ENCODE measurements around the gene COL9A1.
"Not testable (repeated sequence)": the region's sequence is repeated elsewhere in the genome, so short reads cannot be mapped to it uniquely, and the experiment has no call there.

COL9A1 gene

GRCh38 chr6:70303034-70303525, at the start of gene COL9A1:
TSS of gene COL9A1 (minus strand) at chr6:70303084. CDS start at chr6:70302924, 160 bp downstream.
- TF ChIP-seq CTCF (IDR thresholded peaks at IDR 0.05), result no peak
- no peak for TF ChIP-seq ZFX (IDR thresholded peaks at IDR 0.05; ENCODE audit: borderline replicate concordance)
- no peak within 1 kb of the TSS for H3K27ac ChIP-seq

GRCh38 chr6:70351461-70351860, 48.6 kb upstream of the COL9A1 start:
- H3K27ac ChIP-seq, result no peak overlapping the region
- TF ChIP-seq CTCF (IDR thresholded peaks at IDR 0.05) (no peak), ZFX (IDR thresholded peaks at IDR 0.05; ENCODE audit: borderline replicate concordance) (no peak)

GRCh38 chr6:70345619-70346018, 42.7 kb upstream of the COL9A1 start:
- TF ChIP-seq CTCF (IDR thresholded peaks at IDR 0.05), result no peak
- no peak for TF ChIP-seq ZFX (IDR thresholded peaks at IDR 0.05; ENCODE audit: borderline replicate concordance)

GRCh38 chr6:70343313-70343712, 40.4 kb upstream of the COL9A1 start:
- no peak overlapping the region for H3K27ac ChIP-seq
- TF ChIP-seq CTCF (IDR thresholded peaks at IDR 0.05) (no peak), ZFX (IDR thresholded peaks at IDR 0.05; ENCODE audit: borderline replicate concordance) (no peak)

More at GRCh38 chr6:70345619-70346018, 42.7 kb upstream of the COL9A1 start:
- no peak overlapping the region for H3K27ac ChIP-seq

- H3K27ac ChIP-seq, result not testable (repeated sequence)
Observed at GRCh38 chr6:70339810-70340209, 36.9 kb upstream of the COL9A1 start.

- no peak overlapping the region for H3K27ac ChIP-seq
- no peak for TF ChIP-seq CTCF (IDR thresholded peaks at IDR 0.05)
- no peak for TF ChIP-seq ZFX (IDR thresholded peaks at IDR 0.05; ENCODE audit: borderline replicate concordance)
Observed at GRCh38 chr6:70338775-70339174, 35.9 kb upstream of the COL9A1 start.

- no peak overlapping the region for H3K27ac ChIP-seq
- no peak for TF ChIP-seq ZFX (IDR thresholded peaks at IDR 0.05; ENCODE audit: borderline replicate concordance)
- no peak for TF ChIP-seq CTCF (IDR thresholded peaks at IDR 0.05)
Observed at GRCh38 chr6:70337743-70338105, 34.8 kb upstream of the COL9A1 start.
